Liver (tissue), 3 donors: ENCODE data around the gene PPP3CA.

Source experiments
- REST ChIP-seq: IDR thresholded peaks from 2 replicates; pipeline ENCODE4 v1.6.1; 2016; ENCODE audit warnings: antibody characterized with exemption, mild to moderate bottlenecking
- SP1 ChIP-seq: IDR thresholded peaks from 2 replicates; pipeline ENCODE4 v1.6.1; 2018; ENCODE audit warnings: antibody characterized with exemption, mild to moderate bottlenecking
- TAF1 ChIP-seq: conservative IDR thresholded peaks from 2 replicates; pipeline ENCODE4 v1.6.1; 2016; ENCODE audit warnings: antibody characterized with exemption, mild to moderate bottlenecking
- TF ChIP-seq, protein P1 (sequence below): fragments of 150-350 bp; IDR thresholded peaks from 2 replicates; pipeline ENCODE4 v1.5.1; 2017; ENCODE audit warnings: improper control_type of control experiment, low read depth, low read length; ENCODE audit not compliant: missing input control
- TF ChIP-seq, protein P2 (sequence below): IDR thresholded peaks from 2 replicates; pipeline ENCODE4 v1.6.1; 2016; ENCODE audit warnings: antibody characterized with exemption
- donor health status: healthy.
- donor health status: healthy.

GRCh38 chr4:100995671-100996070 is 351.7 kb downstream of the PPP3CA start:
- TF ChIP-seq, protein P1, sequence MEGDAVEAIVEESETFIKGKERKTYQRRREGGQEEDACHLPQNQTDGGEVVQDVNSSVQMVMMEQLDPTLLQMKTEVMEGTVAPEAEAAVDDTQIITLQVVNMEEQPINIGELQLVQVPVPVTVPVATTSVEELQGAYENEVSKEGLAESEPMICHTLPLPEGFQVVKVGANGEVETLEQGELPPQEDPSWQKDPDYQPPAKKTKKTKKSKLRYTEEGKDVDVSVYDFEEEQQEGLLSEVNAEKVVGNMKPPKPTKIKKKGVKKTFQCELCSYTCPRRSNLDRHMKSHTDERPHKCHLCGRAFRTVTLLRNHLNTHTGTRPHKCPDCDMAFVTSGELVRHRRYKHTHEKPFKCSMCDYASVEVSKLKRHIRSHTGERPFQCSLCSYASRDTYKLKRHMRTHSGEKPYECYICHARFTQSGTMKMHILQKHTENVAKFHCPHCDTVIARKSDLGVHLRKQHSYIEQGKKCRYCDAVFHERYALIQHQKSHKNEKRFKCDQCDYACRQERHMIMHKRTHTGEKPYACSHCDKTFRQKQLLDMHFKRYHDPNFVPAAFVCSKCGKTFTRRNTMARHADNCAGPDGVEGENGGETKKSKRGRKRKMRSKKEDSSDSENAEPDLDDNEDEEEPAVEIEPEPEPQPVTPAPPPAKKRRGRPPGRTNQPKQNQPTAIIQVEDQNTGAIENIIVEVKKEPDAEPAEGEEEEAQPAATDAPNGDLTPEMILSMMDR: no peak
- TF ChIP-seq, protein P2, sequence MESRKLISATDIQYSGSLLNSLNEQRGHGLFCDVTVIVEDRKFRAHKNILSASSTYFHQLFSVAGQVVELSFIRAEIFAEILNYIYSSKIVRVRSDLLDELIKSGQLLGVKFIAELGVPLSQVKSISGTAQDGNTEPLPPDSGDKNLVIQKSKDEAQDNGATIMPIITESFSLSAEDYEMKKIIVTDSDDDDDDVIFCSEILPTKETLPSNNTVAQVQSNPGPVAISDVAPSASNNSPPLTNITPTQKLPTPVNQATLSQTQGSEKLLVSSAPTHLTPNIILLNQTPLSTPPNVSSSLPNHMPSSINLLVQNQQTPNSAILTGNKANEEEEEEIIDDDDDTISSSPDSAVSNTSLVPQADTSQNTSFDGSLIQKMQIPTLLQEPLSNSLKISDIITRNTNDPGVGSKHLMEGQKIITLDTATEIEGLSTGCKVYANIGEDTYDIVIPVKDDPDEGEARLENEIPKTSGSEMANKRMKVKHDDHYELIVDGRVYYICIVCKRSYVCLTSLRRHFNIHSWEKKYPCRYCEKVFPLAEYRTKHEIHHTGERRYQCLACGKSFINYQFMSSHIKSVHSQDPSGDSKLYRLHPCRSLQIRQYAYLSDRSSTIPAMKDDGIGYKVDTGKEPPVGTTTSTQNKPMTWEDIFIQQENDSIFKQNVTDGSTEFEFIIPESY: no peak
- TF ChIP-seq REST: no peak
- TF ChIP-seq TAF1: no peak
- no peak for TF ChIP-seq SP1
